ENCODE measurements around the gene PSME3IP1. TPM values are rescaled to one million over a fixed set of nuclear protein-coding genes. Genes with fewer than 3 reads are reported as not detected.
"Not testable (repeated sequence)": the region's sequence is repeated elsewhere in the genome, so short reads cannot be mapped to it uniquely, and the experiment has no call there.

Gene PSME3IP1
- total and polyA plus RNA-seq, 12 donors = 49.6 to 66.8 (median 61.4) TPM

GRCh38 chr16:57113042-57113453 lies 72.8 kb downstream of the PSME3IP1 start:
- WGBS, 2 donors = 89 to 92% methylated on average over 14 of the region's 14 CpGs
- TF ChIP-seq CTCF (IDR thresholded peaks at IDR 0.05) = no peak

GRCh38 chr16:57112403-57113041 lies 73.3 kb downstream of the PSME3IP1 start:
- WGBS, 2 donors = 52 to 53% methylated on average over 10 of the region's 10 CpGs
- ATAC-seq (peak in 4 of 8 donors; percentile 17 to 43 (median 22)), DNase-seq (no peak)
- H3K9me3 ChIP-seq = no peaks in the 10 kb centered on the region
- no peak overlapping the region for H3K4me3 ChIP-seq
- H3K4me1 ChIP-seq = peaks cover 0 to 42% (median 23%) of the 10 kb centered on the region in 9 donors
- peaks cover 0 to 38% (median under 1%) of the 10 kb centered on the region in 9 donors for H3K36me3 ChIP-seq
- intact Hi-C loops (cut with DNase I) = no loop called here
- no peaks in the 10 kb centered on the region for H3K27me3 ChIP-seq
- H3K27ac ChIP-seq = peak overlapping the region in 5 of 10 donors; percentile 14 to 44 (median 40)
- TF ChIP-seq CTCF (IDR thresholded peaks at IDR 0.05) = no peak

More at GRCh38 chr16:57113042-57113453, 72.8 kb downstream of the PSME3IP1 start:
- Histone ChIP-seq H3K27me3 (no peaks in the 10 kb centered on the region), H3K27ac (peak overlapping the region in 5 of 10 donors; percentile 14 to 44 (median 40)), H3K4me1 (peaks cover 0 to 41% (median 23%) of the 10 kb centered on the region in 9 donors), H3K4me3 (no peak overlapping the region), H3K36me3 (peaks cover 0 to 42% (median 3%) of the 10 kb centered on the region in 9 donors), H3K9me3 (no peaks in the 10 kb centered on the region)
- intact Hi-C loops (cut with DNase I) = no loop called here
- no peak for ATAC-seq
- no peak for DNase-seq

- H3K9me3 ChIP-seq = no peaks in the 10 kb centered on the region
- H3K4me3 ChIP-seq = no peak overlapping the region
- intact Hi-C loops (cut with DNase I) = no loop called here
- H3K36me3 ChIP-seq = peaks cover 0 to 27% (median 0%) of the 10 kb centered on the region in 9 donors
- WGBS, 2 donors = 94 to 100% methylated on average over 2 of the region's 2 CpGs
- no peak for DNase-seq
- ATAC-seq = no peak
- TF ChIP-seq CTCF (IDR thresholded peaks at IDR 0.05) = no peak
- H3K4me1 ChIP-seq = peaks cover 0 to 53% (median 34%) of the 10 kb centered on the region in 9 donors
- H3K27ac ChIP-seq = no peak overlapping the region
- no peaks in the 10 kb centered on the region for H3K27me3 ChIP-seq
Measured at GRCh38 chr16:57111420-57111819, 74.4 kb downstream of the PSME3IP1 start.

- Histone ChIP-seq H3K27ac (no peak overlapping the region), H3K4me1 (peaks cover 0 to 54% (median 35%) of the 10 kb centered on the region in 9 donors), H3K4me3 (no peak overlapping the region), H3K9me3 (no peaks in the 10 kb centered on the region), H3K36me3 (peaks cover 0 to 23% (median 0%) of the 10 kb centered on the region in 9 donors), H3K27me3 (no peaks in the 10 kb centered on the region)
- TF ChIP-seq CTCF (IDR thresholded peaks at IDR 0.05) = no peak
- 94 to 95% methylated on average over 4 of the region's 4 CpGs for WGBS, 2 donors
- no peak for ATAC-seq
- intact Hi-C loops (cut with DNase I) = no loop called here
- DNase-seq = no peak
Measured at GRCh38 chr16:57110937-57111336, 74.9 kb downstream of the PSME3IP1 start.

GRCh38 chr16:57109259-57110105 lies 76.4 kb downstream of the PSME3IP1 start:
- Histone ChIP-seq H3K36me3 (peaks cover 0 to 20% (median 0%) of the 10 kb centered on the region in 9 donors), H3K4me1 (peaks cover 0 to 53% (median 37%) of the 10 kb centered on the region in 9 donors)
- intact Hi-C loops (cut with DNase I) = loop anchor here in 2 of 10 donors (5.0 to 10.0 kb wide), 2 partner anchors 38 to 45 kb away; no protein-coding TSS in a partner anchor
- 90 to 93% methylated on average over 10 of the region's 10 CpGs for WGBS, 2 donors
- H3K9me3 ChIP-seq, ATAC-seq, DNase-seq, H3K27me3 ChIP-seq, H3K4me3 ChIP-seq, H3K27ac ChIP-seq: not testable (repeated sequence)
